Posterior cingulate gyrus (tissue), 11 donors: ENCODE results near the gene SLC19A1.

ENCODE experiments used
- DNase-seq, 10 donors: peaks; one replicate each; pipeline versions ENCODE4 v3.0.0 to v3.0.0-alpha.2; 2020 to 2021; ENCODE audit warnings: mixed read lengths in 3 of 10
- intact Hi-C: fragments of 100-400 bp; cut with DNase I; formaldehyde crosslinking; loops from one replicate; pipeline ENCODE4 v1.15.1; 2023

SLC19A1 gene

GRCh38 chr21:45475004-45475685, 67.1 kb downstream of the SLC19A1 start:
- DNase-seq: peak in 2 of 10 donors; percentile 67 to 83
- intact Hi-C loops: no loop called here

- intact Hi-C loops: no loop called here
- DNase-seq: peak in 1 of 10 donors; percentile 69
These were observed 67.8 kb downstream of the SLC19A1 start for GRCh38 chr21:45474323-45474950.

GRCh38 chr21:45473496-45474322, 68.5 kb downstream of the SLC19A1 start:
- peak in 1 of 10 donors; percentile 64 for DNase-seq
- intact Hi-C loops: no loop called here

GRCh38 chr21:45472445-45473365, 69.5 kb downstream of the SLC19A1 start:
- peak in 4 of 10 donors; percentile 55 to 90 (median 64) for DNase-seq
- intact Hi-C loops: no loop called here

- DNase-seq: peak in 3 of 10 donors; percentile 72 to 85 (median 75)
- intact Hi-C loops: no loop called here
These were observed 70.6 kb downstream of the SLC19A1 start for GRCh38 chr21:45471525-45472221.

- intact Hi-C loops: no loop called here
- peak in 4 of 10 donors; percentile 31 to 84 (median 66) for DNase-seq
These were observed 71.3 kb downstream of the SLC19A1 start for GRCh38 chr21:45470773-45471524.

- intact Hi-C loops: no loop called here
- DNase-seq: peak in 2 of 10 donors; percentile 43 to 66
These were observed 72.1 kb downstream of the SLC19A1 start for GRCh38 chr21:45470087-45470515.

GRCh38 chr21:45469273-45470086, 72.8 kb downstream of the SLC19A1 start:
- intact Hi-C loops: no loop called here
- peak; percentile 36 to 95 (median 64) for DNase-seq

GRCh38 chr21:45468971-45469272, 73.3 kb downstream of the SLC19A1 start:
- intact Hi-C loops: no loop called here
- peak in 3 of 10 donors; percentile 25 to 73 (median 65) for DNase-seq

- DNase-seq: peak in 5 of 10 donors; percentile 7 to 85 (median 61)
- intact Hi-C loops: no loop called here
These were observed 73.9 kb downstream of the SLC19A1 start for GRCh38 chr21:45468051-45468970.

GRCh38 chr21:45467221-45467779, 74.9 kb downstream of the SLC19A1 start:
- intact Hi-C loops: no loop called here
- DNase-seq: peak in 4 of 10 donors; percentile 24 to 78 (median 70)

GRCh38 chr21:45466330-45467220, 75.7 kb downstream of the SLC19A1 start:
- DNase-seq: peak in 4 of 10 donors; percentile 16 to 70 (median 64)
- intact Hi-C loops: no loop called here

GRCh38 chr21:45465611-45466329, 76.5 kb downstream of the SLC19A1 start:
- intact Hi-C loops: no loop called here
- DNase-seq: peak in 4 of 10 donors; percentile 25 to 88 (median 70)

GRCh38 chr21:45465105-45465504, 77.1 kb downstream of the SLC19A1 start:
- intact Hi-C loops: no loop called here
- DNase-seq: peak in 5 of 10 donors; percentile 4 to 75 (median 39)

GRCh38 chr21:45464309-45464708, 77.9 kb downstream of the SLC19A1 start:
- DNase-seq: peak in 2 of 10 donors; percentile 6 to 32
- intact Hi-C loops: no loop called here
